Fibroblast of lung (primary cell): ENCODE measurements around the gene DDN. TPM values are rescaled to one million over a fixed set of nuclear protein-coding genes. Genes with fewer than 3 reads are reported as not detected.
A peak's percentile ranks its signal among the peaks of the same experiment; 100 is the strongest.

ENCODE experiments used
- DNase-seq, 2 donors: peaks; one replicate each; pipeline versions ENCODE4 v3.0.0 to v3.0.0-alpha.2; 2010; ENCODE audit warnings: low read depth in 2 of 2
- H2AFZ ChIP-seq: 2 replicates; pipeline ENCODE4 v1.5.1; 2012; ENCODE audit warnings: low read length, control low read depth, inconsistent platforms
- H3K27ac ChIP-seq: 2 replicates; pipeline ENCODE4 v1.5.1; 2011; ENCODE audit warnings: low read length, control low read depth; ENCODE audit not compliant: insufficient read depth
- H3K27me3 ChIP-seq: 2 replicates; pipeline ENCODE4 v1.5.1; 2011; ENCODE audit warnings: mild to moderate bottlenecking, low read length; ENCODE audit not compliant: control insufficient read depth, insufficient read depth
- H3K36me3 ChIP-seq: 2 replicates; pipeline ENCODE4 v1.5.1; 2011; ENCODE audit warnings: low read length; ENCODE audit not compliant: control insufficient read depth, insufficient read depth
- H3K4me1 ChIP-seq: 2 replicates; pipeline ENCODE4 v1.5.1; 2011; ENCODE audit warnings: low read length; ENCODE audit not compliant: control insufficient read depth, insufficient read depth; ENCODE audit errors: extremely low read depth
- H3K4me2 ChIP-seq: 2 replicates; pipeline ENCODE4 v1.5.1; 2011; ENCODE audit warnings: low read length, control low read depth; ENCODE audit not compliant: insufficient read depth; ENCODE audit errors: extremely low read depth
- H3K4me3 ChIP-seq, 4 experiments: fragments of 200-600 bp in 1 of 4; sonication (generic) in 1 of 4; replicated peaks in 1 of 4; 2 replicates each; pipeline ENCODE4 v1.5.1; 2011 to 2016; ENCODE audit warnings: low read length in 4 of 4, low read depth in 3 of 4, mild to moderate bottlenecking in 3 of 4, control low read depth in 2 of 4, inconsistent platforms in 1 of 4, mixed read lengths in 1 of 4; ENCODE audit not compliant: insufficient read depth in 1 of 4; ENCODE audit errors: control extremely low read depth in 1 of 4
- H3K79me2 ChIP-seq: 2 replicates; pipeline ENCODE4 v1.5.1; 2012; ENCODE audit warnings: mild to moderate bottlenecking, low read length, inconsistent platforms; ENCODE audit not compliant: control insufficient read depth, insufficient read depth
- H3K9ac ChIP-seq: 2 replicates; pipeline ENCODE4 v1.5.1; 2011; ENCODE audit warnings: mild to moderate bottlenecking, low read length, control low read depth; ENCODE audit not compliant: insufficient read depth
- H3K9me3 ChIP-seq: 2 replicates; pipeline ENCODE4 v1.5.1; 2012; ENCODE audit warnings: low read depth, low read length; ENCODE audit not compliant: control insufficient read depth, insufficient read depth
- H4K20me1 ChIP-seq: 2 replicates; pipeline ENCODE4 v1.5.1; 2011; ENCODE audit warnings: low read length; ENCODE audit not compliant: control insufficient read depth, insufficient read depth; ENCODE audit errors: extremely low read depth
- CTCF ChIP-seq, 2 donors: IDR thresholded peaks in 1 of 2; conservative IDR thresholded peaks in 1 of 2; 1 replicate in 1 of 2; 2 replicates in 1 of 2; pipeline ENCODE4 v1.5.1; 2011 to 2012; ENCODE audit warnings: low read length in 2 of 2, control low read depth in 1 of 2, inconsistent platforms in 1 of 2, low read depth in 1 of 2, mild to moderate bottlenecking in 1 of 2
- EZH2 ChIP-seq: IDR thresholded peaks from 2 replicates; pipeline ENCODE4 v1.5.1; 2012; ENCODE audit warnings: low read length, control low read depth, mild to moderate bottlenecking; ENCODE audit errors: missing control alignments
- polyA plus RNA-seq, 2 donors: library from polyadenylated mRNA; depleted of rRNA in 1 of 2; stranded (reverse) in 1 of 2; unstranded in 1 of 2; fragments of >200 nt; gene quantifications; 2 replicates each; pipeline ENCODE4 v1.2.1, GENCODE V29; 2011 to 2012; ENCODE audit warnings: missing spikeins in 1 of 2
- total RNA-seq: library from RNA; depleted of rRNA; stranded (reverse); fragments of >200 nt; gene quantifications from 2 replicates; pipeline ENCODE4 v1.2.1, GENCODE V29; 2014

The DDN gene
- total and polyA plus RNA-seq, 2 donors (not counting 1 experiment from before 2014, with no cell fraction given), result under 0.01 to 0.09 TPM

DNA sequence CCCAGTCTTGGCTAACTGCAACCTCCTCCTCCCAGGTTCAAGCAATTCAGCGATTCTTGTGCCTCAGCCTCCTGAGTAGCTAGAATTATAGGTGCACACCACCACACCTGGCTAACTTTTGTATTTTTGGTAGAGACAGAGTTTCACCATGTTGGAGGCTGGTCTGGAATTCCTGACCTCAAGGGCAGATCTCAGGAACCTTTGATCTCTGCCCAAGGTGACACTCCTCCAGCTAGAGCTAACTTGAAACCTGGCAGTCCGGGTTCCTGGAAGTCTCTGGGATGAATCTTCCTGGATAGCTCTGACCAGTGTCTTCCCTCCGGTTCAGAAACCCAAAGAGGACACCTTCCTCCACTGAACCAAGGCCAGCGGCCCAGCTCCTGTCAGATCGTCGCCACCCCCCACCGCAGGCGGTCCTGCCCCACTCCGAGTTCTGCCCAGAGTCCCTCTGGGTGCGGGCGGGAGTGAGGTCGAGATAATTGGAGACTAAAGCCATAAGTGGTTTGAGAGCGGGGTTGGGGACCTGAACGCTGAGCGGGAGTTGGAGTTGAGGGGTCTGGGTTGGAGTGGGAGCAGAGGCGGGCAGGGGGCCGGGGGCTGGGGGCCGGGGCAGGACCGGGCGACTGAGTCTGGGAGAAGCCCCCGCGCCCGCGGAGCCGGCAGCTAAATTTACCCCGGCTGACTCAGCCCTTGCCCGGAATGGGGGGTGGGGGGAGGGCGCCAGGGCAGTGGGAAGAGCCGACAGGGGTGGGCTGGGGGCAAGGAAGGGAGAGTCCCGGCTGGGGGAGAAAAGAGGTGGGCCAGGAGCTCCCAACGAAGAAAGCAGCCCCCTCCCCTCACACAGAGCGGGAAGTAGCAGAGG, 4.7 kb downstream of the DDN start:
- TF ChIP-seq EZH2 (no peak), CTCF (conservative IDR thresholded peaks at IDR 0.05 in 1 of 2, IDR thresholded peaks at IDR 0.05 in 1 of 2; ENCODE audit: low read depth in 1 of 2, low read length in 2 of 2) (no peak)
- Histone ChIP-seq H3K4me1 (peaks cover 6% of the 10 kb centered on the region), H3K9ac (no peak overlapping the region), H3K27me3 (peaks cover 22% of the 10 kb centered on the region), H3K9me3 (no peaks in the 10 kb centered on the region), H3K4me3 (no peak overlapping the region), H3K36me3 (no peaks in the 10 kb centered on the region), H4K20me1 (no peaks in the 10 kb centered on the region), H3K4me2 (peak overlapping the region; percentile 59), H2AFZ (no peak overlapping the region), H3K27ac (no peak overlapping the region), H3K79me2 (no peaks in the 10 kb centered on the region)
- no peak for DNase-seq

GRCh38 chr12:48993787-48994186, 5.4 kb downstream of the DDN start:
- TF ChIP-seq EZH2 (no peak), CTCF (conservative IDR thresholded peaks at IDR 0.05 in 1 of 2, IDR thresholded peaks at IDR 0.05 in 1 of 2; ENCODE audit: low read depth in 1 of 2, low read length in 2 of 2) (no peak)
- no peak for DNase-seq
- no peaks in the 10 kb centered on the region for H3K9me3 ChIP-seq
- no peak overlapping the region for H3K9ac ChIP-seq
- no peak overlapping the region for H3K4me2 ChIP-seq
- peaks cover 29% of the 10 kb centered on the region for H3K27me3 ChIP-seq
- no peaks in the 10 kb centered on the region for H3K36me3 ChIP-seq
- H2AFZ ChIP-seq, result no peak overlapping the region
- H3K79me2 ChIP-seq, result no peaks in the 10 kb centered on the region
- no peak overlapping the region for H3K4me3 ChIP-seq
- no peaks in the 10 kb centered on the region for H4K20me1 ChIP-seq
- peaks cover 3% of the 10 kb centered on the region for H3K4me1 ChIP-seq
- H3K27ac ChIP-seq, result no peak overlapping the region

DNA sequence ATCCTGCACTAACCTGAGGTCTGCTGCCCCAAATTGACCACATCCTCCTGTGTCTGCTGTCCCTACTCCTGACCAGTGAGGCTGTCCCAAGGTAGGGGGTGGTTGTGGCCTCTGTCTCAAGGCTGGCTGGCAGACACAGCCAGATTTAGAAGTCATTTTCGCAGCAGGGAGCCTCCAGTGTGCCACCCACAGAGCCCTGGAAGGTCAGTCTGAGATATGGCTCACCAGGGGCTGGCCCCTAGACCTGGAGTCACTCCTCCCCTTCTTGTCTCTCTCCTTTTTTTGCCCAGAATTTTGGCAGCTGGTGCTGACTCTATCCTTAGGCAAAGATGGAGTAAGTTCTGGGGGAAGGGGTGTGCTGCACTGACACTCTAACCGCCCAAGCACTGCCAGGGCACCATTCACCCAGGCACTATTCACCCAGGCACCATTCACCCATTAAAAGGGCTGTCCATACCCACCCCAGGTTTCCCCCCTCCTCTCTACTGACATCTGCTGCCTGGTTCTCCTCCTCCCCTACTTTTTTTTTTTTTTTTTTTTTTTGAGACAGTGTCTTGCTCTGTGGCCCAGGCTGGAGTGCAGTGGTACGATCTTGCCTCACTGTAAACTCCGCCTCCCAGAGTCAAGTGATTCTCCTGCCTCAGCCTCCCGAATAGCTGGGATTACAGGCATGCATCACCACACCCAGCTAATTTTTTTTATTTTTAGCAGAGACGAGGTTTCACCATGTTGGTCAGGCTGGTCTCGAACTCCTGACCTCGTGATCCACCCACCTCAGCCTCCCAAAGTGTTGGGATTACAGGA, 7.7 kb downstream of the DDN start:
- no peak overlapping the region for H2AFZ ChIP-seq
- no peak for TF ChIP-seq EZH2
- TF ChIP-seq CTCF (conservative IDR thresholded peaks at IDR 0.05 in 1 of 2, IDR thresholded peaks at IDR 0.05 in 1 of 2; ENCODE audit: low read depth in 1 of 2, low read length in 2 of 2), result no peak
- H3K27ac ChIP-seq, result no peak overlapping the region
- H3K27me3 ChIP-seq, result peaks cover 29% of the 10 kb centered on the region
- no peaks in the 10 kb centered on the region for H4K20me1 ChIP-seq
- no peaks in the 10 kb centered on the region for H3K4me1 ChIP-seq
- DNase-seq, result no peak
- no peak overlapping the region for H3K4me2 ChIP-seq
- no peak overlapping the region for H3K4me3 ChIP-seq
- no peaks in the 10 kb centered on the region for H3K9me3 ChIP-seq
- H3K9ac ChIP-seq, result no peak overlapping the region
- no peaks in the 10 kb centered on the region for H3K36me3 ChIP-seq
- H3K79me2 ChIP-seq, result no peaks in the 10 kb centered on the region
